Uterus (tissue), 2 donors: ENCODE results near the gene AQR.

ENCODE experiments used
- POLR2A ChIP-seq, 2 donors: fragments of 450-650 bp; IDR thresholded peaks; one replicate each; pipeline ENCODE4 v1.6.1; 2016; ENCODE audit warnings: antibody characterized with exemption in 2 of 2, mild to moderate bottlenecking in 1 of 2, moderate library complexity in 1 of 2
- TF ChIP-seq, protein P1 (sequence below), 4 experiments: fragments of 200-600 bp in 2 of 4; fragments of 450-650 bp in 2 of 4; sonication (generic) in 2 of 4; IDR thresholded peaks; one replicate each; pipeline ENCODE4 v1.5.1; 2016 to 2019; ENCODE audit warnings: antibody characterized with exemption in 4 of 4, mild to moderate bottlenecking in 2 of 4, moderate library complexity in 1 of 4

DNA sequence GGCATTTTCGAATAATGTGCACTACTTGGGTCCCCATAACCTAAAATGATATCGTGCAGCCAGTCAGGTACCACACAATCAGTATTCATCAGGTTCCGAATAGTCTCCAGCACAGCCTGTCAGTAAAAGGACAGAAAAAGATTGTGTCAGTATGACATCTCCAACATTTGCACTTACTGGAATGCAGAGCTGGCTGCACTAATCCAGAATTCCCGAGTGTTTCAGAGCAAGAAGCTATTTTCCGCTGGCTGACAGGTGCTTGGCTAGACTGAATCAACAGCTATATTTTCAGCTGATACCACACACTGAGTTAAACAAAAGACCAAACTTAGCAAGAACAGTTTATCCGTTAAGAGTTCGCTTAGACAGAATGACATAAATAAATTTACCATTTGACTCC is 68.8 kb downstream of the AQR start:
- TF ChIP-seq POLR2A (IDR thresholded peaks at IDR 0.05): no peak
- TF ChIP-seq, protein P1, sequence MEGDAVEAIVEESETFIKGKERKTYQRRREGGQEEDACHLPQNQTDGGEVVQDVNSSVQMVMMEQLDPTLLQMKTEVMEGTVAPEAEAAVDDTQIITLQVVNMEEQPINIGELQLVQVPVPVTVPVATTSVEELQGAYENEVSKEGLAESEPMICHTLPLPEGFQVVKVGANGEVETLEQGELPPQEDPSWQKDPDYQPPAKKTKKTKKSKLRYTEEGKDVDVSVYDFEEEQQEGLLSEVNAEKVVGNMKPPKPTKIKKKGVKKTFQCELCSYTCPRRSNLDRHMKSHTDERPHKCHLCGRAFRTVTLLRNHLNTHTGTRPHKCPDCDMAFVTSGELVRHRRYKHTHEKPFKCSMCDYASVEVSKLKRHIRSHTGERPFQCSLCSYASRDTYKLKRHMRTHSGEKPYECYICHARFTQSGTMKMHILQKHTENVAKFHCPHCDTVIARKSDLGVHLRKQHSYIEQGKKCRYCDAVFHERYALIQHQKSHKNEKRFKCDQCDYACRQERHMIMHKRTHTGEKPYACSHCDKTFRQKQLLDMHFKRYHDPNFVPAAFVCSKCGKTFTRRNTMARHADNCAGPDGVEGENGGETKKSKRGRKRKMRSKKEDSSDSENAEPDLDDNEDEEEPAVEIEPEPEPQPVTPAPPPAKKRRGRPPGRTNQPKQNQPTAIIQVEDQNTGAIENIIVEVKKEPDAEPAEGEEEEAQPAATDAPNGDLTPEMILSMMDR (IDR thresholded peaks at IDR 0.05): no peak
